ENCODE data around the gene EPHB1.

EPHB1 gene

GRCh38 chr3:134790065-134790464 is 5.0 kb upstream of the EPHB1 start:
- ChIA-PET CTCF (interaction anchor here (1.2 to 2.6 kb wide), 2 partner anchors 34 to 1105 kb away, joined by 4 to 9 read pairs; no protein-coding TSS in a partner anchor), POLR2A (no interaction called here)
- TF ChIP-seq, protein P1, sequence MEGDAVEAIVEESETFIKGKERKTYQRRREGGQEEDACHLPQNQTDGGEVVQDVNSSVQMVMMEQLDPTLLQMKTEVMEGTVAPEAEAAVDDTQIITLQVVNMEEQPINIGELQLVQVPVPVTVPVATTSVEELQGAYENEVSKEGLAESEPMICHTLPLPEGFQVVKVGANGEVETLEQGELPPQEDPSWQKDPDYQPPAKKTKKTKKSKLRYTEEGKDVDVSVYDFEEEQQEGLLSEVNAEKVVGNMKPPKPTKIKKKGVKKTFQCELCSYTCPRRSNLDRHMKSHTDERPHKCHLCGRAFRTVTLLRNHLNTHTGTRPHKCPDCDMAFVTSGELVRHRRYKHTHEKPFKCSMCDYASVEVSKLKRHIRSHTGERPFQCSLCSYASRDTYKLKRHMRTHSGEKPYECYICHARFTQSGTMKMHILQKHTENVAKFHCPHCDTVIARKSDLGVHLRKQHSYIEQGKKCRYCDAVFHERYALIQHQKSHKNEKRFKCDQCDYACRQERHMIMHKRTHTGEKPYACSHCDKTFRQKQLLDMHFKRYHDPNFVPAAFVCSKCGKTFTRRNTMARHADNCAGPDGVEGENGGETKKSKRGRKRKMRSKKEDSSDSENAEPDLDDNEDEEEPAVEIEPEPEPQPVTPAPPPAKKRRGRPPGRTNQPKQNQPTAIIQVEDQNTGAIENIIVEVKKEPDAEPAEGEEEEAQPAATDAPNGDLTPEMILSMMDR (IDR thresholded peaks at IDR 0.05; ENCODE audit: insufficient read depth, low read length, missing control alignments) = no peak
- H3K4me3 ChIP-seq (ENCODE audit: low read depth, low read length) = no peak overlapping the region
- DNase-seq (ENCODE audit: low read depth, low spot score) = no peak

- no peak for DNase-seq (ENCODE audit: low read depth, low spot score)
- ChIA-PET POLR2A (no interaction called here), CTCF (interaction anchor here (1.2 to 5.4 kb wide), 4 partner anchors 13 to 1103 kb away, joined by 3 to 69 read pairs (median 6); no protein-coding TSS in a partner anchor)
Measured at GRCh38 chr3:134791992-134792391, 3.1 kb upstream of the EPHB1 start.

GRCh38 chr3:134792700-134793099 is 2.4 kb upstream of the EPHB1 start:
- TF ChIP-seq, protein P1 (IDR thresholded peaks at IDR 0.05; ENCODE audit: insufficient read depth, low read length, missing control alignments) = no peak
- POLR2A ChIA-PET = no interaction called here
- no peak for DNase-seq (ENCODE audit: low read depth, low spot score)
- CTCF ChIA-PET = interaction anchor here (1.4 to 5.4 kb wide), 6 partner anchors 12 to 1105 kb away, joined by 3 to 69 read pairs (median 20); no protein-coding TSS in a partner anchor
- no peak overlapping the region for H3K4me3 ChIP-seq (ENCODE audit: low read depth, low read length)

More at GRCh38 chr3:134791992-134792391, 3.1 kb upstream of the EPHB1 start:
- TF ChIP-seq, protein P1 (IDR thresholded peaks at IDR 0.05; ENCODE audit: insufficient read depth, low read length, missing control alignments) = no peak
- H3K4me3 ChIP-seq (ENCODE audit: low read depth, low read length) = no peak overlapping the region

GRCh38 chr3:134793562-134793961 is 1.5 kb upstream of the EPHB1 start:
- TF ChIP-seq, protein P1 (IDR thresholded peaks at IDR 0.05; ENCODE audit: insufficient read depth, low read length, missing control alignments) = no peak
- POLR2A ChIA-PET = no interaction called here
- DNase-seq (ENCODE audit: low read depth, low spot score) = no peak
- CTCF ChIA-PET = interaction anchor here (1.1 to 5.4 kb wide), 7 partner anchors 11 to 1104 kb away, joined by 3 to 69 read pairs (median 25); no protein-coding TSS in a partner anchor
- H3K4me3 ChIP-seq (ENCODE audit: low read depth, low read length) = no peak overlapping the region

DNA sequence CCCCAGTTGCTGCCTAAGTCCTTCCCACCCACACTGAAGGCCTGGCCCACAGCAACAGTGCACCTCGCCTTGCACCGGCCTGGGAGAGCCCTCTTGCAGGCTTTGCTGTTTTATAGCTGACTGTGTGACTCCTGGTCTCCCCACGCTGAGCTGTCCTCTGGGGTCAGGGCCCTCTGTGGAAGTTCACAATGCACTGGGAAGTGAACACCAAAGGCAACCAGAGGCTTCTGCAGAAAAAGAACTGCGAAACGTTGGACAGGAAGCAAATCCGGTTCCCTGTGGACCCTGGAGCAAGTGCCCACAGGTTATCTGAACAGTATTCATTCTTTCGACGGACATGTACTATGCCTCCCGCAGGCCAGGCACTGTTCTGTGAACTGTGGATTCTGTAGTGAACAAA is 737 bp upstream of the EPHB1 start:
- ChIA-PET CTCF (interaction anchor here (0.6 to 5.4 kb wide), 34 partner anchors 8 to 1249 kb away, joined by 3 to 69 read pairs (median 4); partner anchors contain the start of gene KY), POLR2A (no interaction called here)
- no peak for DNase-seq (ENCODE audit: low read depth, low spot score)
- no peak overlapping the region for H3K4me3 ChIP-seq (ENCODE audit: low read depth, low read length)
- TF ChIP-seq, protein P1 (IDR thresholded peaks at IDR 0.05; ENCODE audit: insufficient read depth, low read length, missing control alignments) = no peak

DNA sequence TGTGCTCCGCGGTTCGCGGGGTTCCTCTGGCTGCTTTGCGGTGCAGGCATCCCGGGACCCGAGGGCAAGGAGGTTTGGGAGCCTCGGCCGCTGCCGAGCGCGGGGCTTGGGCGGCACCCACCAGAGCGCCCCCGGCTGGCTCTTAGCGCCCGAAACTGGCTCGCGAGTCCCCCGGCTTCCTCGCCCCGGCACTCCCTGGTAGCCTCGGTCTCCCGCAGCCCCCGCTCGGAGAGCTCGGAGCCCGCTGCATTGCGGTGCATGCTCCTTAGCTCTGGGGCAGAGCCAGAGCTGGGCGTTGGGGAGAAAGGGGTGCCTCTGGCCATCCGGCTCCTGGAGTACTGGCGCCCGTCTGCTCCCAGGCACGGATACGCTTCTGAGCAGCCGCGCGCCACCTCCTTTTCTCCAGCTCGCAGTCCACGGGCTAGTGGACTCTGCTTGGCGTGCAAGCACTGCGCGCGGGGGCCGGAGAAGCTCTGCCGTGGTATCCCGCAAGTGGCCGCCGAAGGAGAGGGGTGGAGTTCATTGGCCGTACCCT is 753 bp downstream of the EPHB1 start:
- ChIA-PET POLR2A (no interaction called here), CTCF (interaction anchor here (1.1 to 5.4 kb wide), 13 partner anchors 8 to 1102 kb away, joined by 3 to 69 read pairs (median 11); no protein-coding TSS in a partner anchor)
- peak overlapping the region; percentile 64 for H3K4me3 ChIP-seq (ENCODE audit: low read depth, low read length)
- TF ChIP-seq, protein P1 (IDR thresholded peaks at IDR 0.05; ENCODE audit: insufficient read depth, low read length, missing control alignments) = peak; percentile 1
- DNase-seq (ENCODE audit: low read depth, low spot score) = no peak

Measured in AG04449 (cell line).